ENCODE measurements around the gene LRCOL1. TPM values are rescaled to one million over a fixed set of nuclear protein-coding genes. Genes with fewer than 3 reads are reported as not detected.

LRCOL1 gene
- total and polyA plus RNA-seq, 12 donors = 0.17 to 0.28 TPM; not detected in 10

DNA sequence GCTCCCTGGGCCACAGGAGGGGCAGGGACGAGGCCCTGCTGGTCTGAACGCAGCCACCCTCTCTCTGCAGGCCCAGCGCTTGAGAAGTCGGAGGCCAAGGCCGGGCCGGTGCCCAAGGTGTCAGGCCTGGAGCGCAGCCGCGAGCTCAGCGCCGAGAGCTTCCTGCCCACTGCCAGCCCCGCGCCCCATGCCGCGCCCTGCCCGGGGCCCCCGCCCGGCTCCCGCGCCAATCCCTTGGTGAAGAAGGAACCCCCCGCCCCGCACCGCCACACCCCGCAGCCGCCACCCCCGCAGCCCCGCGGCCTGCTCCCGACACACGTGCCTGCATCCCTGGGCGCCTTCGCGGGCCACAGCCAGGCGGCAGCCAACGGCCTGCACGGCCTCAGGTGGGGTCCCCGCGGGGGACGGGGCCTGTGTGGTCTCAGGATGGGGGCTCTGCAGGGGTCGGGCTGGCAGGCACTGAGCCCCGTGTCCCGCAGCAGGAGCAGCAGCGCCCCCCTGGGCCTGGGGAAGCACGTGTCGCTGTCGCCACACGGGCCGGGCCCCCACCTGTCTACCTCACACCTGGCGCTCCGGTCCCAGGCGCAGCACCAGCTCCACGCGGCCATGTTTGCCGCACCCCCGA, 40.4 kb downstream of the LRCOL1 start:
- WGBS, 2 donors = 96 to 98% methylated on average over 48 to 55 of the region's 55 CpGs
- intact Hi-C loops (cut with DNase I) = no loop called here
- H3K27me3 ChIP-seq = no peaks in the 10 kb centered on the region
- no peak overlapping the region for H3K27ac ChIP-seq
- peaks cover 4 to 77% (median 9%) of the 10 kb centered on the region in 9 donors for H3K36me3 ChIP-seq
- TF ChIP-seq, protein P1, sequence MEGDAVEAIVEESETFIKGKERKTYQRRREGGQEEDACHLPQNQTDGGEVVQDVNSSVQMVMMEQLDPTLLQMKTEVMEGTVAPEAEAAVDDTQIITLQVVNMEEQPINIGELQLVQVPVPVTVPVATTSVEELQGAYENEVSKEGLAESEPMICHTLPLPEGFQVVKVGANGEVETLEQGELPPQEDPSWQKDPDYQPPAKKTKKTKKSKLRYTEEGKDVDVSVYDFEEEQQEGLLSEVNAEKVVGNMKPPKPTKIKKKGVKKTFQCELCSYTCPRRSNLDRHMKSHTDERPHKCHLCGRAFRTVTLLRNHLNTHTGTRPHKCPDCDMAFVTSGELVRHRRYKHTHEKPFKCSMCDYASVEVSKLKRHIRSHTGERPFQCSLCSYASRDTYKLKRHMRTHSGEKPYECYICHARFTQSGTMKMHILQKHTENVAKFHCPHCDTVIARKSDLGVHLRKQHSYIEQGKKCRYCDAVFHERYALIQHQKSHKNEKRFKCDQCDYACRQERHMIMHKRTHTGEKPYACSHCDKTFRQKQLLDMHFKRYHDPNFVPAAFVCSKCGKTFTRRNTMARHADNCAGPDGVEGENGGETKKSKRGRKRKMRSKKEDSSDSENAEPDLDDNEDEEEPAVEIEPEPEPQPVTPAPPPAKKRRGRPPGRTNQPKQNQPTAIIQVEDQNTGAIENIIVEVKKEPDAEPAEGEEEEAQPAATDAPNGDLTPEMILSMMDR (IDR thresholded peaks at IDR 0.05) = no peak
- H3K4me3 ChIP-seq = no peak overlapping the region
- peaks cover 0 to 2% (median 0%) of the 10 kb centered on the region in 9 donors for H3K4me1 ChIP-seq
- DNase-seq (no peak), ATAC-seq (no peak)
- H3K9me3 ChIP-seq = no peaks in the 10 kb centered on the region

DNA sequence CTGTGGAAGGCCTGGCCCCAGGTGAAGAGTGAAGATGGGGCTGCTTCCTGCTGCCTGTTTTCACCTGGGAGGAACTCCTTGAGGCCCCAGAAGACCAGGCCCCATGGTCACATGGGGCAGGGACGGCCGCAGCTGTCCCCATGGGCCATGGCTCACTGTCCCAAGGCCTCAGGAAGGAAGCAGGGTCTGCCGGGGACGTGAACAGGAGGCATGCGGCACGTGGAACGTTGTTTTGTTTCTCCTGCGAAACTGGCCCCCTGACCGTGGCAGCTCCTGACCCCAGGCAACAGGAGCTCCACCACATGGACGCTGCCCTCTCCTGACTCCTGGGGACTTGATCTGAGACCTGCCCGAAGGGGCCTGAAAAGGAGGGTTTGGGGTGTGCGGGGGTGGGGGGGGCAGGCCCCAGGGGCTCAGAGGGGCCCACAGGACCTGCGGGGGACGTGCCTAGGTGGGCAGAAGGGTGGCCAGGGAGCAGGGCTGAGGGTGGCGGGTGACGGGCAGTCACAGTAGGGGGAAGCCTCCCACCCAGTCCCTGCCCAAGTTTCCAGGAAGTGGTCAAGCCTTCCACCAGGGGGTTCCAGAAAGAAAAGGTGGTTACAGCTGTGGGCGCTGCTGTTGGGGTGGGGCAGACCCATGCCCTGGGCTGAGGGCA, 41.4 kb downstream of the LRCOL1 start:
- WGBS, 2 donors = 83 to 91% methylated on average over 17 of the region's 17 CpGs
- peaks cover 0 to 2% (median 0%) of the 10 kb centered on the region in 9 donors for H3K4me1 ChIP-seq
- no peak for ATAC-seq
- H3K27me3 ChIP-seq = no peaks in the 10 kb centered on the region
- no peaks in the 10 kb centered on the region for H3K9me3 ChIP-seq
- TF ChIP-seq, protein P1 (IDR thresholded peaks at IDR 0.05) = no peak
- no peak overlapping the region for H3K4me3 ChIP-seq
- peaks cover 0 to 67% (median 2%) of the 10 kb centered on the region in 9 donors for H3K36me3 ChIP-seq
- intact Hi-C loops (cut with DNase I) = no loop called here
- no peak overlapping the region for H3K27ac ChIP-seq
- DNase-seq = no peak

DNA sequence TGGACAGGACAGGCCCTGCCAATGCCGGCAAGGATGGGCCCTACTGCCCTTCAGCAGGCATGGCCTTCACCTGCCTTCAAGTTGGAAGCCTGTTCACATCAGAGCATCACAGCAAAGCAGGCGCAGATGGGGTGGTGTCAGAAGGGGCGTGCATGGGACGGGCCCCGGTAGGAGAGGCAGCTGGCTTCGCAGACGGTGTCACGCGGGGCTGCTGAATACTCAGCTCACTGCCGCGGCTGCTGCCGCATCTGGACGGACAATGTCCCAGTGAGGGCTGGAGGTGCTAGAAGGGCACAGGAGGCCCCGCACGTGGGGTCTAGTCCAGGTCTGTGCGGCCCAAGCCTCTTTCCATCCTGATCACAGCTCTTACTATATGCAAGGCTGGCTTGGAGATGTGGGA, 42.1 kb downstream of the LRCOL1 start:
- intact Hi-C loops (cut with DNase I) = no loop called here
- no peaks in the 10 kb centered on the region for H3K9me3 ChIP-seq
- DNase-seq = no peak
- peaks cover 0 to 2% (median 0%) of the 10 kb centered on the region in 9 donors for H3K4me1 ChIP-seq
- H3K27ac ChIP-seq = no peak overlapping the region
- no peaks in the 10 kb centered on the region for H3K27me3 ChIP-seq
- TF ChIP-seq, protein P1 (IDR thresholded peaks at IDR 0.05) = no peak
- 90 to 96% methylated on average over 16 of the region's 16 CpGs for WGBS, 2 donors
- no peak overlapping the region for H3K4me3 ChIP-seq
- H3K36me3 ChIP-seq = peaks cover 0 to 62% (median 0%) of the 10 kb centered on the region in 9 donors
- no peak for ATAC-seq

DNA sequence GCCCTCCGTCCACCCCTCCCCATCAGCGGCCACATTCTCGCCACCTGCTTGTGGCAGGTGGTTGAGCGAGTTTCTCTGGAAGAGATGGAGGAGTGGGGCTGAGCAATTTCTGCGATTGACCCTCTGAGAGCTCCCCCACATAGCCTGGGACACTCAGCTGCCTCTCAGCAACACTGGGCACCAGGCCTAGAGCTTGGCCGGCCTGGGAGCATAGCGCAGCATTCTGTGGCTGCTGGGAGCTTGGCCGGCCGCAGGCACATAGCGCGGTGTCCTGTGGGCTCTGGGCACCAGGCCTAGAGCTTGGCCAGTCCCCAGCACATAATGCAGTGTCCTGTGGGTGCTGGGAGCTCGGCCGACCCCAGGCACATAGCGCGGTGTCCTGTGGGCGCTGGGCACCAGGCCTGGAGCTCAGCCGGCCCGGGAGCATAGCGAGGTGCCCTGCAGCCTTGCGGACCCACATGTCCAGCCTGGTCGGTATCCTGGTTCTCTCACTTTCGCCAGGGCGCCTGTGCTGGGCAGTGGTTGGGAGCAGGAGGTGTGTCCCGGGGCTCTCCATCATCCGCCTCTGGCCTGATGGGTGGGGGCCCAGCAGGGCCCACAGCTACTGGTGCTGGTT, 43.8 kb downstream of the LRCOL1 start:
- DNase-seq = no peak
- H3K36me3 ChIP-seq = peaks cover 0 to 46% (median 0%) of the 10 kb centered on the region in 9 donors
- H3K4me1 ChIP-seq = peaks cover 0 to 2% (median 0%) of the 10 kb centered on the region in 9 donors
- no peaks in the 10 kb centered on the region for H3K9me3 ChIP-seq
- ATAC-seq = peak; percentile 34 to 93 (median 55)
- H3K27me3 ChIP-seq = no peaks in the 10 kb centered on the region
- H3K4me3 ChIP-seq = no peak overlapping the region
- TF ChIP-seq, protein P1 (IDR thresholded peaks at IDR 0.05) = no peak
- H3K27ac ChIP-seq = no peak overlapping the region
- intact Hi-C loops (cut with DNase I) = no loop called here
- 94% methylated on average over 25 of the region's 25 CpGs for WGBS, 2 donors

All from heart right ventricle (tissue), 16 donors.